H9 (cell line): ENCODE data around the gene CDC42EP3. TPM values are rescaled to one million over a fixed set of nuclear protein-coding genes. Genes with fewer than 3 reads are reported as not detected.

Experiments used
- DNase-seq: peaks from one replicate; pipeline ENCODE4 v3.0.0-alpha.2; 2017
- H2AFZ ChIP-seq: one replicate; pipeline ENCODE4 v1.6.1; 2013; ENCODE audit warnings: mild to moderate bottlenecking, low read length, control low read depth, moderate library complexity
- H2AK5ac ChIP-seq: 2 replicates; pipeline ENCODE4 v1.6.1; 2013; ENCODE audit warnings: low read length, control low read depth, mixed read lengths; ENCODE audit not compliant: insufficient read length
- H2BK120ac ChIP-seq: one replicate; pipeline ENCODE4 v1.6.1; 2013; ENCODE audit warnings: low read depth, mild to moderate bottlenecking, low read length, control low read depth, inconsistent platforms; ENCODE audit not compliant: poor library complexity, severe bottlenecking
- H2BK12ac ChIP-seq: 2 replicates; pipeline ENCODE4 v1.6.1; 2013; ENCODE audit warnings: low read length, control low read depth, mixed read lengths, low read depth; ENCODE audit not compliant: insufficient read length
- H2BK15ac ChIP-seq: 2 replicates; pipeline ENCODE4 v1.6.1; 2013; ENCODE audit warnings: low read depth, low read length, control low read depth
- H2BK20ac ChIP-seq: one replicate; pipeline ENCODE4 v1.6.1; 2013; ENCODE audit warnings: low read depth, mild to moderate bottlenecking, low read length, control low read depth, inconsistent platforms; ENCODE audit not compliant: poor library complexity, severe bottlenecking
- H2BK5ac ChIP-seq: 2 replicates; pipeline ENCODE4 v1.6.1; 2013; ENCODE audit warnings: low read length, control low read depth, mixed read lengths; ENCODE audit not compliant: insufficient read length
- H3K14ac ChIP-seq: 2 replicates; pipeline ENCODE4 v1.6.1; 2013; ENCODE audit warnings: low read length, control low read depth; ENCODE audit not compliant: insufficient read depth
- H3K18ac ChIP-seq: 2 replicates; pipeline ENCODE4 v1.6.1; 2013; ENCODE audit warnings: low read depth, mild to moderate bottlenecking, mixed read lengths, low read length, control low read depth; ENCODE audit not compliant: insufficient read length
- H3K23ac ChIP-seq: 2 replicates; pipeline ENCODE4 v1.6.1; 2013; ENCODE audit warnings: low read length, control low read depth, mixed read lengths, low read depth; ENCODE audit not compliant: insufficient read length
- H3K23me2 ChIP-seq: 2 replicates; pipeline ENCODE4 v1.6.1; 2013; ENCODE audit warnings: low read depth, mild to moderate bottlenecking, mixed read lengths, low read length, control low read depth; ENCODE audit not compliant: insufficient read length, poor library complexity, severe bottlenecking
- H3K27ac ChIP-seq: 2 replicates; pipeline ENCODE4 v1.5.1; 2013; ENCODE audit warnings: low read length, control low read depth, mixed read lengths, low read depth; ENCODE audit not compliant: insufficient read length
- H3K27me3 ChIP-seq: 2 replicates; pipeline ENCODE4 v1.6.1; 2013; ENCODE audit warnings: low read length, control low read depth, inconsistent platforms; ENCODE audit not compliant: insufficient read depth
- H3K4ac ChIP-seq: 2 replicates; pipeline ENCODE4 v1.6.1; 2013; ENCODE audit warnings: low read depth, mild to moderate bottlenecking, control low read depth, inconsistent platforms, low read length, moderate library complexity
- H3K4me1 ChIP-seq: 2 replicates; pipeline ENCODE4 v1.6.1; 2013; ENCODE audit warnings: low read length, control low read depth, inconsistent platforms; ENCODE audit not compliant: insufficient read depth
- H3K4me2 ChIP-seq: 2 replicates; pipeline ENCODE4 v1.6.1; 2013; ENCODE audit warnings: low read length, control low read depth, mixed read lengths; ENCODE audit not compliant: insufficient read length, insufficient read depth
- H3K56ac ChIP-seq: 2 replicates; pipeline ENCODE4 v1.6.1; 2013; ENCODE audit warnings: low read depth, mild to moderate bottlenecking, mixed read lengths, low read length, control low read depth; ENCODE audit not compliant: insufficient read length
- H3K79me1 ChIP-seq: 2 replicates; pipeline ENCODE4 v1.6.1; 2013; ENCODE audit warnings: low read depth, mild to moderate bottlenecking, moderate library complexity, low read length, control low read depth, inconsistent platforms; ENCODE audit not compliant: insufficient read depth, poor library complexity, severe bottlenecking
- H3K79me2 ChIP-seq: 2 replicates; pipeline ENCODE4 v1.6.1; 2013; ENCODE audit warnings: low read length, control low read depth, inconsistent platforms; ENCODE audit not compliant: insufficient read depth
- H3K9ac ChIP-seq: 2 replicates; pipeline ENCODE4 v1.6.1; 2013; ENCODE audit warnings: low read length, control low read depth, mixed read lengths; ENCODE audit not compliant: insufficient read length; ENCODE audit errors: extremely low read depth
- H3K9me3 ChIP-seq: one replicate; pipeline ENCODE4 v1.6.1; 2013; ENCODE audit warnings: low read depth, low read length, inconsistent platforms; ENCODE audit not compliant: control insufficient read depth
- H3T11ph ChIP-seq: one replicate; pipeline ENCODE4 v1.6.1; 2013; ENCODE audit warnings: mild to moderate bottlenecking, low read length, control low read depth, inconsistent platforms
- H4K20me1 ChIP-seq: one replicate; pipeline ENCODE4 v1.6.1; 2013; ENCODE audit not compliant: control insufficient read depth, insufficient read length, insufficient read depth
- H4K5ac ChIP-seq: 2 replicates; pipeline ENCODE4 v1.6.1; 2013; ENCODE audit warnings: low read depth, mild to moderate bottlenecking, mixed read lengths, low read length, control low read depth; ENCODE audit not compliant: insufficient read length
- H4K8ac ChIP-seq: replicated peaks from 2 replicates; pipeline ENCODE4 v1.6.1; 2013; ENCODE audit warnings: low read length, control low read depth, mixed read lengths, low read depth; ENCODE audit not compliant: insufficient read length
- H4K91ac ChIP-seq: 2 replicates; pipeline ENCODE4 v1.6.1; 2013; ENCODE audit warnings: low read depth, mild to moderate bottlenecking, moderate library complexity, mixed read lengths, low read length, control low read depth; ENCODE audit not compliant: insufficient read length
- H3K27ac Mint-ChIP-seq, 3 experiments: 2 replicates in 2 of 3; 3 replicates in 1 of 3; pipeline ENCODE4 v1.8.0; 2020 to 2021; ENCODE audit warnings: mixed read lengths in 3 of 3, mild to moderate bottlenecking in 1 of 3, moderate library complexity in 1 of 3
- H3K27me3 Mint-ChIP-seq: 2 replicates; pipeline ENCODE4 v1.8.0; 2021; ENCODE audit warnings: low read depth, mild to moderate bottlenecking, moderate library complexity, mixed read lengths
- H3K36me3 Mint-ChIP-seq, 3 experiments: 2 replicates in 2 of 3; 3 replicates in 1 of 3; pipeline ENCODE4 v1.8.0; 2020 to 2021; ENCODE audit warnings: low read depth in 3 of 3, mixed read lengths in 3 of 3; ENCODE audit not compliant: insufficient read depth in 1 of 3
- H3K4me1 Mint-ChIP-seq, 2 experiments: 2 replicates each; pipeline ENCODE4 v1.8.0; 2020; ENCODE audit warnings: mixed read lengths in 2 of 2
- H3K4me3 Mint-ChIP-seq, 2 experiments: 2 replicates in 1 of 2; 3 replicates in 1 of 2; pipeline ENCODE4 v1.8.0; 2020 to 2021; ENCODE audit warnings: mild to moderate bottlenecking in 2 of 2, mixed read lengths in 2 of 2, moderate library complexity in 1 of 2
- H3K9me3 Mint-ChIP-seq, 2 experiments: 2 replicates in 1 of 2; 3 replicates in 1 of 2; pipeline ENCODE4 v1.8.0; 2020; ENCODE audit warnings: mild to moderate bottlenecking in 2 of 2, mixed read lengths in 2 of 2, moderate library complexity in 1 of 2
- WGBS: extraction: QIAGEN DNeasy Blood & Tissue Kit; methylation state at CpG from one replicate; pipeline ENCODE4 v1.1.7; 2013; ENCODE audit warnings: missing lambda C conversion rate, low lambda C conversion rate, mixed read lengths; ENCODE audit not compliant: insufficient read length; ENCODE audit errors: extremely low coverage; 5-methylcytosine and 5-hydroxymethylcytosine counted together
- total RNA-seq: library from RNA; stranded (reverse); gene quantifications from 2 replicates; pipeline ENCODE4 v1.2.1, GENCODE V29; 2021
- TF ChIP-seq, protein P1 (sequence below): fragments of 200-600 bp; sonication (generic); conservative IDR thresholded peaks from 3 replicates; pipeline ENCODE4 v1.8.0; 2021; ENCODE audit warnings: antibody characterized with exemption, mild to moderate bottlenecking

CDC42EP3 gene
- total RNA-seq, 1 experiment from 2014 or later: 61.5 TPM

DNA sequence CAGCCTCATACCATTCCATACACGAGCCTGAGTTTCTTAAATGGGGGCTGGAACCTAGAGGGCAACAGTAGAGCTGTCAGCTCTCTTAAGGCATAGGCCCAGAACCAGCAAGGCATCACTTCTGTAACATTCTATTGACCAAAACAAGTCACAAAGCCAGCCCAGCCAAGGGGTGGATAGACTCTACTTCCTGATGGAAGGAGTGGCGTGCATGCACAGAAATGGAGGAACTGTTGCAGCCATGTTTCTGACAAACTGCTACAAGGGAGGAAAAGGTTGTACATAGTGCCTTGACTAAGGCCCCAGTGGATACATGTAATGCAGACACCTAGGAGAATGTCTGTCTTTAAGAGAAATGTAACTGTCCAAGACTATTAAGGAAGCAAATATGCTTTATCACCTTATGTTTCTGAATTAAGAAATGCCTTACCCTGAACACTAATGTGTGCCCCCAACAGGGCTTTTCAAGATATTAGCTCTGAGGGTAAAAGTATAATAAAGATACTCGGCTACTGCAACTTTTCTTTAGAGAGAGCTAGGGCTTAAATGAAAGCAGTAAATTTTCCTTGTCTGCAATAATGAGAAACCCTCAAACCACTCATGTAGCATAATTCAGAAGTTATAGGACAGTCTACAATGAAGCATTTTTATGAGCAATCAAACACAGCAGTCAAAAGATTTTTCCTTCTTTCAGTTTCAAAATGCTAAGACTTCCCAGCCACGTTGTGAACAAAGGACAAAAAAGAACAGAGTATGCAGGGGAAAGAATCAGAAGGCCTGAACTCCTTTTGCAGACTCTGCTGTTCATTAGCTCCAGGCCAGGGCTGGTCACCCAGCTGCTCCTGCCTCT is 35.1 kb upstream of the CDC42EP3 start:
- H2AFZ ChIP-seq: no peak overlapping the region
- no peaks in the 10 kb centered on the region; the same call in 1 of the 2 replicates for H3K4me1 ChIP-seq
- H3K27ac Mint-ChIP-seq: no peak overlapping the region

More for the DNA sequence above, 35.1 kb upstream of the CDC42EP3 start:
- H3K9ac ChIP-seq: no peak overlapping the region
- no peak overlapping the region for H3K14ac ChIP-seq
- H3K18ac ChIP-seq: no peak overlapping the region
- Mint-ChIP-seq H3K36me3 (peaks cover 0 to 5% (median 0%) of the 10 kb centered on the region in 3 experiments; a peak in 2 of 7 replicates), H3K27me3 (no peaks in the 10 kb centered on the region), H3K4me1 (peaks cover 6 to 12% of the 10 kb centered on the region in 2 experiments), H3K9me3 (peaks cover 0 to 4% of the 10 kb centered on the region in 2 experiments; a peak in 4 of 5 replicates), H3K4me3 (no peak overlapping the region)
- no peak overlapping the region for H2BK120ac ChIP-seq
- no peak for DNase-seq
- no peak overlapping the region for H3K4me2 ChIP-seq
- H2AK5ac ChIP-seq: no peak overlapping the region
- no peaks in the 10 kb centered on the region for H4K20me1 ChIP-seq
- TF ChIP-seq, protein P1, sequence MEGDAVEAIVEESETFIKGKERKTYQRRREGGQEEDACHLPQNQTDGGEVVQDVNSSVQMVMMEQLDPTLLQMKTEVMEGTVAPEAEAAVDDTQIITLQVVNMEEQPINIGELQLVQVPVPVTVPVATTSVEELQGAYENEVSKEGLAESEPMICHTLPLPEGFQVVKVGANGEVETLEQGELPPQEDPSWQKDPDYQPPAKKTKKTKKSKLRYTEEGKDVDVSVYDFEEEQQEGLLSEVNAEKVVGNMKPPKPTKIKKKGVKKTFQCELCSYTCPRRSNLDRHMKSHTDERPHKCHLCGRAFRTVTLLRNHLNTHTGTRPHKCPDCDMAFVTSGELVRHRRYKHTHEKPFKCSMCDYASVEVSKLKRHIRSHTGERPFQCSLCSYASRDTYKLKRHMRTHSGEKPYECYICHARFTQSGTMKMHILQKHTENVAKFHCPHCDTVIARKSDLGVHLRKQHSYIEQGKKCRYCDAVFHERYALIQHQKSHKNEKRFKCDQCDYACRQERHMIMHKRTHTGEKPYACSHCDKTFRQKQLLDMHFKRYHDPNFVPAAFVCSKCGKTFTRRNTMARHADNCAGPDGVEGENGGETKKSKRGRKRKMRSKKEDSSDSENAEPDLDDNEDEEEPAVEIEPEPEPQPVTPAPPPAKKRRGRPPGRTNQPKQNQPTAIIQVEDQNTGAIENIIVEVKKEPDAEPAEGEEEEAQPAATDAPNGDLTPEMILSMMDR: no peak
- no peak overlapping the region for H2BK5ac ChIP-seq
- no peaks in the 10 kb centered on the region for H3K79me2 ChIP-seq
- H3K27me3 ChIP-seq: no peaks in the 10 kb centered on the region
- H4K5ac ChIP-seq: no peak overlapping the region
- H3K4ac ChIP-seq: no peak overlapping the region
- H3K56ac ChIP-seq: no peak overlapping the region
- no CpG with 5 or more reads among the region's 4 CpGs for WGBS
- no peak overlapping the region for H2BK12ac ChIP-seq
- no peaks in the 10 kb centered on the region for H3K23me2 ChIP-seq
- no peak overlapping the region for H3K23ac ChIP-seq
- H4K91ac ChIP-seq: no peak overlapping the region
- no peak overlapping the region for H2BK15ac ChIP-seq
- no peak overlapping the region for H3T11ph ChIP-seq
- H4K8ac ChIP-seq: no peak overlapping the region
- no peaks in the 10 kb centered on the region for H3K79me1 ChIP-seq
- no peak overlapping the region for H3K27ac ChIP-seq
- H3K9me3 ChIP-seq: no peaks in the 10 kb centered on the region
- no peak overlapping the region for H2BK20ac ChIP-seq
